Measurements from ENCODE around the gene STAB2. TPM values are rescaled to one million over a fixed set of nuclear protein-coding genes. Genes with fewer than 3 reads are reported as not detected.

Gene STAB2
- total RNA-seq, 1 donor: not detected

DNA sequence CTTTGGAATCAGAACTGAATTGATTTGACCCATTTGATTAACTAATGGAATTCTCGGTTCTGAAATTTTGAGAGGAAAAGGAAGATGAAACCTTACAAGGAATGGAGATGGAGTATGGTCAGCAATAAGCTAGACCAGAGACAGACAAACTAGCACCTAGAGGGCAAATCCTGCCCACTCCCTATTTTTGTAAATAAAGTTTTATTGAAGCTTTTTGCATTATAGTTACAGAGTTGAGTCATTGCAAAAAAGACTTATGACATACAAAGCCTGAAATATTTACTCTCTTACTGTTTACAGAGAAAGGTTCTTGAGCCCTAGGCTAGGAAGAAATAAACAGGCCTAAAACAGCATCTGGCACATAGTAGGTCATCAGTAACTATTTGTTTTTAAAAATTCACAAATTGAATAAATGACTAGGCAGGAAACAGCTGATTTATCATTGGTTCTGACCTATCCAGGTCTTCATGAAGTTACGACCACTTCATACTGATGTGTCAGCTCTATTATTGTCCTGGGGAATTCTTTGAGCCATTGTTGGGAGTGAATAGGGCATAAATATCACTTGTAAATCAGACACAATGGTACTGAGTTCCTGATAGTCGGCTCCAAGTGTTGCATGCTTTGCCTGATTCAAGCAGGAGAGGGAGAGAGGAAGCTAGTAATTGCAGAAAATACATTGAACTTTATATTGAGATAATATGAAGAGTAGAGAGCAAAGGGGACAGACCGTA is 14.6 kb upstream of the STAB2 start:
- DNase-seq (ENCODE audit: insufficient read length, low spot score, missing footprints): no peak
- H3K27ac ChIP-seq (ENCODE audit: low read depth, low read length): no peak overlapping the region

DNA sequence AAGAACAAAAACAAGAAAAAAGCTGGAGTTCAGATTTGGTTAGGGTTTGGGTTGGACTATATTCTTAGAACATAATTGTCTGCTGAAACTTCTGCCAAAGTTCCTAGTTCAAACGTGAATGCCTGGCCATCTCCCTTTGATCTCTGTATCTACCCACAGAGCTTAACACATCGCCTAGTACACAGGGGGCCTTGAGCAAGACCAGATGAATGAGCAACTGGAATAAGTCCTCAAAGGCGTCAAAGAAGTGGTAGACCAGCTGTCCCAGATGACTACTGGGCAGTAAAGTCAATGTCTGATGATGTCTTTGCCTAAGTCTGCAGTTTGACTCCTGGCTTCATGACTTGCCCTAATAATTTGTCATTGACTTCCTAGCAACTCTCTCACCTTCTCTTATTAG is 13.9 kb upstream of the STAB2 start:
- no peak overlapping the region for H2AFZ ChIP-seq (ENCODE audit: low read length)
- no peaks in the 10 kb centered on the region for H3K9me3 ChIP-seq (ENCODE audit: low read depth, low read length)
- H3K4me2 ChIP-seq (ENCODE audit: insufficient read depth, low read length): no peak overlapping the region
- peaks cover 26% of the 10 kb centered on the region for H3K27me3 ChIP-seq (ENCODE audit: insufficient read depth, low read length)
- no peak for DNase-seq (ENCODE audit: insufficient read length, low spot score, missing footprints)
- H3K4me3 ChIP-seq (ENCODE audit: insufficient read depth, low read length): no peak overlapping the region
- no peak overlapping the region for H3K27ac ChIP-seq (ENCODE audit: low read depth, low read length)
- H3K36me3 ChIP-seq (ENCODE audit: insufficient read depth, low read length): no peaks in the 10 kb centered on the region
- H3K79me2 ChIP-seq (ENCODE audit: insufficient read depth, low read length): no peaks in the 10 kb centered on the region
- TF ChIP-seq, protein P1, sequence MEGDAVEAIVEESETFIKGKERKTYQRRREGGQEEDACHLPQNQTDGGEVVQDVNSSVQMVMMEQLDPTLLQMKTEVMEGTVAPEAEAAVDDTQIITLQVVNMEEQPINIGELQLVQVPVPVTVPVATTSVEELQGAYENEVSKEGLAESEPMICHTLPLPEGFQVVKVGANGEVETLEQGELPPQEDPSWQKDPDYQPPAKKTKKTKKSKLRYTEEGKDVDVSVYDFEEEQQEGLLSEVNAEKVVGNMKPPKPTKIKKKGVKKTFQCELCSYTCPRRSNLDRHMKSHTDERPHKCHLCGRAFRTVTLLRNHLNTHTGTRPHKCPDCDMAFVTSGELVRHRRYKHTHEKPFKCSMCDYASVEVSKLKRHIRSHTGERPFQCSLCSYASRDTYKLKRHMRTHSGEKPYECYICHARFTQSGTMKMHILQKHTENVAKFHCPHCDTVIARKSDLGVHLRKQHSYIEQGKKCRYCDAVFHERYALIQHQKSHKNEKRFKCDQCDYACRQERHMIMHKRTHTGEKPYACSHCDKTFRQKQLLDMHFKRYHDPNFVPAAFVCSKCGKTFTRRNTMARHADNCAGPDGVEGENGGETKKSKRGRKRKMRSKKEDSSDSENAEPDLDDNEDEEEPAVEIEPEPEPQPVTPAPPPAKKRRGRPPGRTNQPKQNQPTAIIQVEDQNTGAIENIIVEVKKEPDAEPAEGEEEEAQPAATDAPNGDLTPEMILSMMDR (IDR thresholded peaks at IDR 0.05; ENCODE audit: extremely low read depth, low read depth, low read length): no peak
- H3K4me1 ChIP-seq (ENCODE audit: insufficient read depth, low read length): no peaks in the 10 kb centered on the region
- no peaks in the 10 kb centered on the region for H4K20me1 ChIP-seq (ENCODE audit: insufficient read depth, low read length)

More for the DNA sequence above, 14.6 kb upstream of the STAB2 start:
- no peaks in the 10 kb centered on the region for H3K4me1 ChIP-seq (ENCODE audit: insufficient read depth, low read length)
- H3K27me3 ChIP-seq (ENCODE audit: insufficient read depth, low read length): peaks cover 26% of the 10 kb centered on the region
- H4K20me1 ChIP-seq (ENCODE audit: insufficient read depth, low read length): no peaks in the 10 kb centered on the region
- no peak overlapping the region for H3K4me3 ChIP-seq (ENCODE audit: insufficient read depth, low read length)
- no peaks in the 10 kb centered on the region for H3K36me3 ChIP-seq (ENCODE audit: insufficient read depth, low read length)
- TF ChIP-seq, protein P1 (IDR thresholded peaks at IDR 0.05; ENCODE audit: extremely low read depth, low read depth, low read length): no peak
- H3K9me3 ChIP-seq (ENCODE audit: low read depth, low read length): no peaks in the 10 kb centered on the region
- H3K79me2 ChIP-seq (ENCODE audit: insufficient read depth, low read length): no peaks in the 10 kb centered on the region
- no peak overlapping the region for H2AFZ ChIP-seq (ENCODE audit: low read length)
- H3K4me2 ChIP-seq (ENCODE audit: insufficient read depth, low read length): no peak overlapping the region

DNA sequence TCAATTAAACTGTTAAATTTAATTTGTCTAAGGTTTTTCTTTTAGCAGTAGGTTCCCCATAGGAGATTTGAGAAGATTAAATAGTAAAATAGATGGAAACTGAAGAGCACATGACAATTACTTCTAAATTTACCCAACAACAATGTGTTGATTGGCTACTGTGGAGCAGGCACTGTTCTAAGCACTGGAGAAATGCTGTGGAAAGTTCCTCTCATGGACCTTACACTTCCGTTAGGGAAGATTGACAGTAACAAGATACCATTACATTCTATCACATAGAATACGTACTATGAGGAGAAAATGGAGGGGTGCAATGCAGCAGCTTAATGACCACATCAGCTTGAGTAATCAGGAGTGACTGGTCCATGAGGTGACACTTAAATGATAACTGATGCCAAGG is 8.1 kb upstream of the STAB2 start:
- Histone ChIP-seq H3K4me2 (ENCODE audit: insufficient read depth, low read length) (no peak overlapping the region), H4K20me1 (ENCODE audit: insufficient read depth, low read length) (no peaks in the 10 kb centered on the region)
- TF ChIP-seq, protein P1 (IDR thresholded peaks at IDR 0.05; ENCODE audit: extremely low read depth, low read depth, low read length): no peak

DNA sequence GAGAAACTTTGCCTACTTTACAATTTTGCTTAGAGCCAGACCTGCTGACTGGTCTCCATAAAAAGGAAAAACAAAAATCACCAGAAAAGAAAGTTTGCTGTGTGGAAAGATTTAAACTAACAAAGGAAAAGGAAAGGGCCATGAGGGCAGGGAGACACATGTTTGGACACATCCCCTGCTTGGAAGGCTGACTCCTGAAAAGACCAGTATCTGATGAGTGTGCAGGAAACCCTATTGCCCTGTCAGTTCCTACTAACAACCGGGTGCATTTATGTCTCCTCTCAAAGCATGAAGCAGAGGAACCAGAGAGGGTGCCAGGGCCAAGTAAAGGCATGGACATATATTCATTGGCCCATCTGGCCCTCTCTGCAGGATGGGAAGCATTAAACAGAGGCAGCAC is 7.0 kb upstream of the STAB2 start:
- Histone ChIP-seq H3K9me3 (ENCODE audit: low read depth, low read length) (no peaks in the 10 kb centered on the region), H3K27me3 (ENCODE audit: insufficient read depth, low read length) (peaks cover 21% of the 10 kb centered on the region), H3K79me2 (ENCODE audit: insufficient read depth, low read length) (no peaks in the 10 kb centered on the region), H3K27ac (ENCODE audit: low read depth, low read length) (no peak overlapping the region), H3K4me3 (ENCODE audit: insufficient read depth, low read length) (no peak overlapping the region), H3K4me1 (ENCODE audit: insufficient read depth, low read length) (no peaks in the 10 kb centered on the region), H4K20me1 (ENCODE audit: insufficient read depth, low read length) (no peaks in the 10 kb centered on the region), H2AFZ (ENCODE audit: low read length) (no peak overlapping the region), H3K4me2 (ENCODE audit: insufficient read depth, low read length) (no peak overlapping the region), H3K36me3 (ENCODE audit: insufficient read depth, low read length) (no peaks in the 10 kb centered on the region)
- TF ChIP-seq, protein P1 (IDR thresholded peaks at IDR 0.05; ENCODE audit: extremely low read depth, low read depth, low read length): no peak
- no peak for DNase-seq (ENCODE audit: insufficient read length, low spot score, missing footprints)

More for the DNA sequence above, 8.1 kb upstream of the STAB2 start:
- DNase-seq (ENCODE audit: insufficient read length, low spot score, missing footprints): no peak
- Histone ChIP-seq H3K27me3 (ENCODE audit: insufficient read depth, low read length) (peaks cover 21% of the 10 kb centered on the region), H3K27ac (ENCODE audit: low read depth, low read length) (no peak overlapping the region), H3K4me3 (ENCODE audit: insufficient read depth, low read length) (no peak overlapping the region), H2AFZ (ENCODE audit: low read length) (no peak overlapping the region), H3K36me3 (ENCODE audit: insufficient read depth, low read length) (no peaks in the 10 kb centered on the region), H3K4me1 (ENCODE audit: insufficient read depth, low read length) (no peaks in the 10 kb centered on the region), H3K79me2 (ENCODE audit: insufficient read depth, low read length) (no peaks in the 10 kb centered on the region), H3K9me3 (ENCODE audit: low read depth, low read length) (no peaks in the 10 kb centered on the region)
